ENCODE results near the gene POU2F2. TPM values are rescaled to one million over a fixed set of nuclear protein-coding genes. Genes with fewer than 3 reads are reported as not detected.
"Not testable (repeated sequence)": the region's sequence is repeated elsewhere in the genome, so short reads cannot be mapped to it uniquely, and the experiment has no call there.

Gene POU2F2
- total RNA-seq, 1 donor from 2014 or later = 1.6 TPM

- H3K9me3 Mint-ChIP-seq (ENCODE audit: low read depth) = no peaks in the 10 kb centered on the region
- no peak for DNase-seq (ENCODE audit: low spot score, unreplicated experiment)
- peaks cover 1% of the 10 kb centered on the region for H3K36me3 Mint-ChIP-seq (ENCODE audit: insufficient read depth)
- no peaks in the 10 kb centered on the region for H3K27me3 Mint-ChIP-seq
- no peak overlapping the region for H3K27ac Mint-ChIP-seq
- no peak for TF ChIP-seq CTCF (IDR thresholded peaks at IDR 0.05; ENCODE audit: unreplicated experiment)
- H3K4me3 Mint-ChIP-seq (ENCODE audit: low read depth) = no peak overlapping the region
- H3K4me1 Mint-ChIP-seq (ENCODE audit: low read depth) = peaks cover 5% of the 10 kb centered on the region
These were observed 83.3 kb downstream of the POU2F2 start for GRCh38 chr19:42048992-42049391.

- Mint-ChIP-seq H3K36me3 (ENCODE audit: insufficient read depth) (peaks cover 1% of the 10 kb centered on the region), H3K27ac (no peak overlapping the region), H3K4me1 (ENCODE audit: low read depth) (peaks cover 7% of the 10 kb centered on the region), H3K27me3 (no peaks in the 10 kb centered on the region), H3K4me3 (ENCODE audit: low read depth) (no peak overlapping the region), H3K9me3 (ENCODE audit: low read depth) (no peaks in the 10 kb centered on the region)
- DNase-seq (ENCODE audit: low spot score, unreplicated experiment) = no peak
- TF ChIP-seq CTCF (IDR thresholded peaks at IDR 0.05; ENCODE audit: unreplicated experiment) = no peak
These were observed 86.7 kb downstream of the POU2F2 start for GRCh38 chr19:42045575-42045974.

GRCh38 chr19:42042455-42043170, 89.6 kb downstream of the POU2F2 start:
- Mint-ChIP-seq H3K27ac (no peak overlapping the region), H3K36me3 (ENCODE audit: insufficient read depth) (no peaks in the 10 kb centered on the region)

GRCh38 chr19:42040491-42040890, 91.8 kb downstream of the POU2F2 start:
- not testable (repeated sequence) for DNase-seq (ENCODE audit: low spot score, unreplicated experiment); H3K4me1 Mint-ChIP-seq (ENCODE audit: low read depth); H3K36me3 Mint-ChIP-seq (ENCODE audit: insufficient read depth); H3K27ac Mint-ChIP-seq; H3K4me3 Mint-ChIP-seq (ENCODE audit: low read depth); H3K27me3 Mint-ChIP-seq; H3K9me3 Mint-ChIP-seq (ENCODE audit: low read depth)

More at GRCh38 chr19:42042455-42043170, 89.6 kb downstream of the POU2F2 start:
- no peak overlapping the region for H3K4me3 Mint-ChIP-seq (ENCODE audit: low read depth)
- H3K4me1 Mint-ChIP-seq (ENCODE audit: low read depth) = peaks cover 7% of the 10 kb centered on the region
- no peaks in the 10 kb centered on the region for H3K9me3 Mint-ChIP-seq (ENCODE audit: low read depth)
- DNase-seq (ENCODE audit: low spot score, unreplicated experiment) = no peak
- no peaks in the 10 kb centered on the region for H3K27me3 Mint-ChIP-seq
- no peak for TF ChIP-seq CTCF (IDR thresholded peaks at IDR 0.05; ENCODE audit: unreplicated experiment)

- no peak overlapping the region for H3K27ac Mint-ChIP-seq
- no peaks in the 10 kb centered on the region for H3K27me3 Mint-ChIP-seq
- no peak for TF ChIP-seq CTCF (IDR thresholded peaks at IDR 0.05; ENCODE audit: unreplicated experiment)
- no peak for DNase-seq (ENCODE audit: low spot score, unreplicated experiment)
- no peaks in the 10 kb centered on the region for H3K36me3 Mint-ChIP-seq (ENCODE audit: insufficient read depth)
- H3K4me3 Mint-ChIP-seq (ENCODE audit: low read depth) = no peak overlapping the region
- H3K4me1 Mint-ChIP-seq (ENCODE audit: low read depth) = peaks cover 7% of the 10 kb centered on the region
- H3K9me3 Mint-ChIP-seq (ENCODE audit: low read depth) = no peaks in the 10 kb centered on the region
These were observed 92.2 kb downstream of the POU2F2 start for GRCh38 chr19:42040031-42040430.

- Mint-ChIP-seq H3K27ac (peak overlapping the region; percentile 34), H3K4me3 (ENCODE audit: low read depth) (no peak overlapping the region), H3K36me3 (ENCODE audit: insufficient read depth) (no peaks in the 10 kb centered on the region), H3K9me3 (ENCODE audit: low read depth) (no peaks in the 10 kb centered on the region), H3K27me3 (no peaks in the 10 kb centered on the region), H3K4me1 (ENCODE audit: low read depth) (no peaks in the 10 kb centered on the region)
- no peak for DNase-seq (ENCODE audit: low spot score, unreplicated experiment)
- no peak for TF ChIP-seq CTCF (IDR thresholded peaks at IDR 0.05; ENCODE audit: unreplicated experiment)
These were observed 93.6 kb downstream of the POU2F2 start for GRCh38 chr19:42038666-42039065.
